Measurements from ENCODE around the gene PSMB7.
"Not testable (repeated sequence)": the region's sequence is repeated elsewhere in the genome, so short reads cannot be mapped to it uniquely, and the experiment has no call there.

Gene PSMB7

GRCh38 chr9:124443625-124444024, 28.4 kb upstream of the PSMB7 start:
- DNase-seq (ENCODE audit: low read depth in 2 of 2), result no peak

- DNase-seq (ENCODE audit: low read depth in 2 of 2), result no peak
Measured at GRCh38 chr9:124442826-124443225, 27.6 kb upstream of the PSMB7 start.

GRCh38 chr9:124442379-124442778, 27.1 kb upstream of the PSMB7 start:
- DNase-seq (ENCODE audit: low read depth in 2 of 2), result no peak

GRCh38 chr9:124441291-124441690, 26.0 kb upstream of the PSMB7 start:
- DNase-seq (ENCODE audit: low read depth in 2 of 2), result no peak

- DNase-seq (ENCODE audit: low read depth in 2 of 2), result no peak
Measured at GRCh38 chr9:124440786-124441185, 25.5 kb upstream of the PSMB7 start.

- no peak for DNase-seq (ENCODE audit: low read depth in 2 of 2)
Measured at GRCh38 chr9:124439686-124440243, 24.5 kb upstream of the PSMB7 start.

GRCh38 chr9:124439086-124439485, 23.8 kb upstream of the PSMB7 start:
- no peak for DNase-seq (ENCODE audit: low read depth in 2 of 2)

- no peak for DNase-seq (ENCODE audit: low read depth in 2 of 2)
Measured at GRCh38 chr9:124438091-124438490, 22.8 kb upstream of the PSMB7 start.

GRCh38 chr9:124437086-124437485, 21.8 kb upstream of the PSMB7 start:
- DNase-seq (ENCODE audit: low read depth in 2 of 2), result no peak

- DNase-seq (ENCODE audit: low read depth in 2 of 2), result no peak
Measured at GRCh38 chr9:124436320-124436719, 21.1 kb upstream of the PSMB7 start.

- DNase-seq (ENCODE audit: low read depth in 2 of 2), result no peak
Measured at GRCh38 chr9:124429530-124429867, 14.3 kb upstream of the PSMB7 start.

GRCh38 chr9:124428751-124429529, 13.7 kb upstream of the PSMB7 start:
- DNase-seq (ENCODE audit: low read depth in 2 of 2), result no peak

- no peak for DNase-seq (ENCODE audit: low read depth in 2 of 2)
Measured at GRCh38 chr9:124427281-124427680, 12.0 kb upstream of the PSMB7 start.

- no peak for DNase-seq (ENCODE audit: low read depth in 2 of 2)
Measured at GRCh38 chr9:124426361-124426760, 11.1 kb upstream of the PSMB7 start.

GRCh38 chr9:124425733-124426132, 10.5 kb upstream of the PSMB7 start:
- not testable (repeated sequence) for DNase-seq (ENCODE audit: low read depth in 2 of 2)

GRCh38 chr9:124423591-124423990, 8.3 kb upstream of the PSMB7 start:
- no peak for DNase-seq (ENCODE audit: low read depth in 2 of 2)

- DNase-seq (ENCODE audit: low read depth in 2 of 2), result no peak
Measured at GRCh38 chr9:124423155-124423554, 7.9 kb upstream of the PSMB7 start.

- DNase-seq (ENCODE audit: low read depth in 2 of 2), result no peak
Measured at GRCh38 chr9:124420991-124421543, 5.8 kb upstream of the PSMB7 start.

- no peak for DNase-seq (ENCODE audit: low read depth in 2 of 2)
Measured at GRCh38 chr9:124419832-124420489, 4.7 kb upstream of the PSMB7 start.

- no peak for DNase-seq (ENCODE audit: low read depth in 2 of 2)
Measured at GRCh38 chr9:124415852-124416484, 726 bp upstream of the PSMB7 start.

GRCh38 chr9:124414612-124415011, 630 bp downstream of the PSMB7 start:
- DNase-seq (ENCODE audit: low read depth in 2 of 2), result no peak

- DNase-seq (ENCODE audit: low read depth in 2 of 2), result no peak
Measured at GRCh38 chr9:124412228-124412575, 3.0 kb downstream of the PSMB7 start.
